GM10266 (cell line): Measurements from ENCODE around the gene PARM1.

ENCODE experiments used
- DNase-seq: peaks from one replicate; pipeline ENCODE4 v3.0.0; 2012; ENCODE audit errors: extremely low spot score
- CTCF ChIP-seq: IDR thresholded peaks from 2 replicates; pipeline ENCODE4 v1.5.1; 2012; ENCODE audit warnings: mild to moderate bottlenecking, low read depth; ENCODE audit not compliant: control insufficient read depth, insufficient read depth; ENCODE audit errors: missing control alignments

The PARM1 gene

DNA sequence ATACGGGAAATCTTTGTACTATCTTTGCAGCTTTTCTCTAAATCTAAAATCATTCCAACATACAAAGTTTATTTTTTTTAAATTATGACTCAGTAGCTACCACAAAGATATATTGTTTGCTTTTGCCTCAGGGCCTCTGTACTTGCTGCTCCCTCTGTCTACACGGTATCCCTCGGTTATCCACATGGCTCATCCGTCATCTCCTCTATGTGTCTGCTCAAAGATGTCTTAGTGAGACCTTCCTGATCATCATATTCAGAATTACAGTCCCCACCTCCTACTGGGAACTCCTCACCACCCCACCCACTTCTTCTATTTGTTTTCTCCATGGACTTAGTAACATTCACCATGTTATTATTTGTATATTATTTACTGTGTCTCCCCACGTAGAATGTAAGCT is 107.8 kb downstream of the PARM1 start:
- no peak for DNase-seq
- TF ChIP-seq CTCF = no peak

- no peak for TF ChIP-seq CTCF
- DNase-seq = no peak
These were observed 109.8 kb downstream of the PARM1 start for GRCh38 chr4:75042601-75043208.

DNA sequence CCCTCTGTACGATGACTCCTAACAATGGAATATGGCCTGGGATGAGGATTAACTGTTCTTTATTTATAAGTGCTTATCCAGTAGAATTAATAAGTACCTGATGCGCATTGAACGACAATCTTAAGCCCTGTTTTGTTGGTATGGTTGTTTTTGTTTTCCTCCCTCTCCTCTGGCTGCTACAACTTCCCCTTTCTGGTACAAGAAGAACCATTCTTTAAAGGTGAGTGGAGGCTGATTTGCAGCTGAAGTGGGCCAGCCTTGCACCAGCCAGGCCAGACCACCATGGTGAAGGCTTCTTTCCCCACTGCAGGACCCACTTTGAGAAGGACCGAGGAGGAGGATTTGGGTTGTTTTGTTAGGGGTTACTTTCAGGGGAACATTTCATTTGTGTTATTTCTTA is 113.3 kb downstream of the PARM1 start:
- no peak for DNase-seq
- TF ChIP-seq CTCF = no peak

GRCh38 chr4:75046641-75047040 is 113.7 kb downstream of the PARM1 start:
- DNase-seq = no peak
- no peak for TF ChIP-seq CTCF

DNA sequence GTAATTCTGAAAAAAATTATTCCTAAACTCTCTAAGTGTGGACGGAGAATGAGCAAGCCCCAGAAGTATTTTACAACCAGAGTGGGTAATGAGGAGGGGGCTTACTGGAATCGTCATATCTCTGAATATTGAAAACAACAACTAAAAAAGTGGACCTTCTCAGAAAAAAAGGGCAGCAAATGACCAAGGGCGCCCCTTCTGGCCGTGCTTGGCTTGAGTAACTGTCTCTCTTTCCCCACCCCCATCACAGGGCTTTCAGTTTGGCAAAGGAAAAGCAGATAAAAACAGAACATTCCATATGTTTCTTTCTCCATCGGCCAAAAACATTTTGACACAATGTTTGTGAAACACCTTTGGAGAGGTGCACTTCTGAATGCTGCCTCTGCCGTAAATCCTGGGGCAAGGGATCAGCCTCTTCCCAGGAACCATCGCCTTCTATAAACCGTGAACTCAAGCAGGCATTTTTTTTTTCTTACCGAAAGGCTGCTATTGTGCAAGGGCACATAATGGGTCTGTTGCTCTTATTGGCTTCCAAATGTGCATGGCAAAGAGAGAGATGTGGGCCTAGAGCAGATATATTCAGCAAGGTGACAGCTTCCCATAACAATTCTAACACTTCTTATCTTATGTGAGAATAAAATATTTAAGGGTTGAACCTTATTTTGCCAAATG is 115.4 kb downstream of the PARM1 start:
- TF ChIP-seq CTCF = no peak
- DNase-seq = no peak

DNA sequence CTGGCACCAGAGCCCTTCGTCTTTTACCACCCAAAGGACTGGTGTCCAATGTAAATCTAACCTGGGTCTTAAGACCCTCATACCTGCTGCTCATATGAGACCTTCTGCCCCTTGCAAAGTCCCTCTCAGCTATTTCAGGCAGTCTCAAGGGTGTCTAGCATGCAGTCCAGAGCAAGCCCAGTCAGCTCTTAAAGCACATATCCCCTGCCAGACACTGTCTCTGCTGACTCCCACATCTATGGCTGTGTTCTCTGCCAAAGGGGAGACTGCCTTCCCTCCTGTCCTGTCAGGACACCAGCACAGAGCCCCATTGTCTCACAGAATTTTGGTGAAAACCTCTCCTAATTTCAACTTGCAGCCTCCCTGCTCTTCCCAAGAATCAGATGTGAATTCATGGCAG is 118.5 kb downstream of the PARM1 start:
- no peak for TF ChIP-seq CTCF
- DNase-seq = no peak

- DNase-seq = no peak
- no peak for TF ChIP-seq CTCF
These were observed 120.4 kb downstream of the PARM1 start for GRCh38 chr4:75053352-75053751.
